GM12891 (cell line): ENCODE data around the gene C20orf141.

Experiments used
- PAX5 ChIP-seq: IDR thresholded peaks from 2 replicates; pipeline ENCODE4 v1.6.1; 2011; ENCODE audit warnings: low read length, moderate library complexity, mild to moderate bottlenecking; ENCODE audit not compliant: insufficient read depth, severe bottlenecking
- POLR2A ChIP-seq: IDR thresholded peaks from 2 replicates; pipeline ENCODE4 v1.6.1; 2011; ENCODE audit warnings: low read depth, low read length, control low read depth
- POLR2AphosphoS5 ChIP-seq: IDR thresholded peaks from 2 replicates; pipeline ENCODE4 v1.6.1; 2011; ENCODE audit warnings: low read depth, low read length, control low read depth
- TAF1 ChIP-seq: IDR thresholded peaks from 2 replicates; pipeline ENCODE4 v1.6.1; 2011; ENCODE audit warnings: low read depth, low read length, control low read depth

DNA sequence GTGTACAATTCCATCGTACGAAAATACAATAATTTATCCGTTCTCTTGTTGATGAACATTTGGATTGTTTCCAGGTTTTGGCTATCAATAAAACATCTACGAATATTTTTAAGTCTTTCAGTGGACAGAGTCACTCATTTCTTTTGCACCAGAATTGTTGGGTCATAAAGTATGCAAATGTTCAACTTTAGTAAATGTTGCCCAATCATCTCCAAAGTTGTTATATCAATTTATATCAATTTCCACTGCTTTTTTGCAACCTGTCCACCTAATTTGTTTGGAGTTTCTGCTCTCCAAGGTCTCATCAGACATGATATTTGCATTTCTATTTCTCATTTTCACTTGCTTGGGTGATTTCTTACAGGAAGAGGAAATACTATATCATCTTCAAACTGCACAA is 11.9 kb downstream of the C20orf141 start:
- TF ChIP-seq POLR2A: no peak
- no peak for TF ChIP-seq POLR2AphosphoS5
- TF ChIP-seq TAF1: no peak
- TF ChIP-seq PAX5: no peak
